Liver (tissue), 9 donors: ENCODE results near the gene DRG2. TPM values are rescaled to one million over a fixed set of nuclear protein-coding genes. Genes with fewer than 3 reads are reported as not detected.

Experiments
- DNase-seq: peaks from one replicate; pipeline ENCODE4 v3.0.0-alpha.2; 2017; ENCODE audit warnings: low spot score
- H3K27ac ChIP-seq, 2 donors: one replicate each; pipeline ENCODE4 v1.7.0; 2013; ENCODE audit warnings: inconsistent platforms in 2 of 2, low read length in 2 of 2, control low read depth in 1 of 2, low read depth in 1 of 2, mild to moderate bottlenecking in 1 of 2
- H3K27me3 ChIP-seq, 4 donors: one replicate each; pipeline versions ENCODE4 v1.6.1 to v1.7.0; 2013; ENCODE audit warnings: low read length in 3 of 4, inconsistent platforms in 1 of 4, mild to moderate bottlenecking in 1 of 4, moderate library complexity in 1 of 4; ENCODE audit not compliant: control insufficient read depth in 4 of 4, insufficient read depth in 4 of 4
- H3K36me3 ChIP-seq, 4 donors: one replicate each; pipeline versions ENCODE4 v1.6.1 to v1.7.0; 2013; ENCODE audit warnings: low read length in 3 of 4, mild to moderate bottlenecking in 3 of 4, low read depth in 1 of 4, moderate library complexity in 1 of 4; ENCODE audit not compliant: control insufficient read depth in 4 of 4, insufficient read depth in 3 of 4
- H3K4me1 ChIP-seq, 4 donors: one replicate each; pipeline versions ENCODE4 v1.6.1 to v1.7.0; 2013; ENCODE audit warnings: low read length in 3 of 4, mild to moderate bottlenecking in 3 of 4, moderate library complexity in 1 of 4; ENCODE audit not compliant: control insufficient read depth in 4 of 4, insufficient read depth in 4 of 4
- H3K4me3 ChIP-seq, 3 donors: one replicate each; pipeline versions ENCODE4 v1.6.1 to v1.7.0; 2013; ENCODE audit warnings: low read length in 3 of 3, control low read depth in 1 of 3, low read depth in 1 of 3, mild to moderate bottlenecking in 1 of 3
- H3K9ac ChIP-seq, 2 donors: one replicate each; pipeline ENCODE4 v1.7.0; 2013; ENCODE audit warnings: low read length in 2 of 2, mild to moderate bottlenecking in 2 of 2, moderate library complexity in 2 of 2, control low read depth in 1 of 2, low read depth in 1 of 2
- H3K9me3 ChIP-seq, 4 donors: one replicate each; pipeline versions ENCODE4 v1.6.1 to v1.7.0; 2013; ENCODE audit warnings: low read length in 3 of 4; ENCODE audit not compliant: control insufficient read depth in 4 of 4
- EGR1 ChIP-seq, 2 donors: IDR thresholded peaks; 2 replicates each; pipeline ENCODE4 v1.6.1; 2016 to 2018; ENCODE audit warnings: antibody characterized with exemption in 2 of 2, low read depth in 2 of 2
- FOXA1 ChIP-seq: IDR thresholded peaks from 2 replicates; pipeline ENCODE4 v1.6.1; 2016; ENCODE audit warnings: antibody characterized with exemption
- FOXA2 ChIP-seq: IDR thresholded peaks from 2 replicates; pipeline ENCODE4 v1.6.1; 2016; ENCODE audit warnings: antibody characterized with exemption
- GABPA ChIP-seq, 2 donors: IDR thresholded peaks in 1 of 2; conservative IDR thresholded peaks in 1 of 2; 2 replicates each; pipeline ENCODE4 v1.6.1; 2016; ENCODE audit warnings: antibody characterized with exemption in 2 of 2, mild to moderate bottlenecking in 1 of 2, moderate library complexity in 1 of 2
- HNF4A ChIP-seq, 2 donors: conservative IDR thresholded peaks; 2 replicates each; pipeline ENCODE4 v1.6.1; 2016; ENCODE audit warnings: antibody characterized with exemption in 2 of 2, mild to moderate bottlenecking in 2 of 2
- HNF4G ChIP-seq: IDR thresholded peaks from 2 replicates; pipeline ENCODE4 v1.6.1; 2016; ENCODE audit warnings: antibody characterized with exemption
- JUND ChIP-seq, 2 donors: IDR thresholded peaks; 2 replicates each; pipeline ENCODE4 v1.6.1; 2016; ENCODE audit warnings: antibody characterized with exemption in 2 of 2
- MAX ChIP-seq: IDR thresholded peaks from 2 replicates; pipeline ENCODE4 v1.6.1; 2016; ENCODE audit warnings: antibody characterized with exemption
- NR2F2 ChIP-seq: IDR thresholded peaks from 2 replicates; pipeline ENCODE4 v1.6.1; 2016; ENCODE audit warnings: antibody characterized with exemption
- RAD21 ChIP-seq, 2 donors: IDR thresholded peaks; 2 replicates each; pipeline ENCODE4 v1.6.1; 2016; ENCODE audit warnings: antibody characterized with exemption in 2 of 2, mild to moderate bottlenecking in 2 of 2
- RXRA ChIP-seq, 2 donors: IDR thresholded peaks; 2 replicates each; pipeline ENCODE4 v1.6.1; 2017 to 2018; ENCODE audit warnings: antibody characterized with exemption in 2 of 2, mild to moderate bottlenecking in 1 of 2
- SP1 ChIP-seq: IDR thresholded peaks from 2 replicates; pipeline ENCODE4 v1.6.1; 2018; ENCODE audit warnings: antibody characterized with exemption, mild to moderate bottlenecking
- TAF1 ChIP-seq: conservative IDR thresholded peaks from 2 replicates; pipeline ENCODE4 v1.6.1; 2016; ENCODE audit warnings: antibody characterized with exemption, mild to moderate bottlenecking
- YY1 ChIP-seq: IDR thresholded peaks from 2 replicates; pipeline ENCODE4 v1.6.1; 2016; ENCODE audit warnings: antibody characterized with exemption, mild to moderate bottlenecking
- ZBTB33 ChIP-seq: IDR thresholded peaks from 2 replicates; pipeline ENCODE4 v1.6.1; 2016; ENCODE audit warnings: antibody characterized with exemption
- WGBS: extraction: QIAGEN DNeasy Blood & Tissue Kit; methylation state at CpG from one replicate; pipeline ENCODE4 v1.1.7; 2013; 5-methylcytosine and 5-hydroxymethylcytosine counted together
- polyA plus RNA-seq, 2 donors: library from polyadenylated mRNA; stranded (reverse) in 1 of 2; unstranded in 1 of 2; fragments of 200-250 nt in 1 of 2; fragments of >200 nt in 1 of 2; fragmentation: Nextera tagmentation in 1 of 2; extraction: Ambion mirVana in 1 of 2; gene quantifications; one replicate each; pipeline versions ENCODE4 v1.2.1 to v1.2.3, GENCODE V29; 2013 to 2015
- total RNA-seq, 2 donors: library from RNA; depleted of rRNA; stranded (reverse); fragments of >200 nt; gene quantifications; one replicate each; pipeline ENCODE4 v1.2.3, GENCODE V29; 2014
- TF ChIP-seq, protein P1 (sequence below): IDR thresholded peaks from 2 replicates; pipeline ENCODE4 v1.6.1; 2016; ENCODE audit warnings: antibody characterized with exemption
- TF ChIP-seq, protein P2 (sequence below): fragments of 150-350 bp; IDR thresholded peaks from 2 replicates; pipeline ENCODE4 v1.5.1; 2017; ENCODE audit warnings: improper control_type of control experiment, low read depth, low read length; ENCODE audit not compliant: missing input control
- TF ChIP-seq, protein P3 (sequence below): IDR thresholded peaks from 2 replicates; pipeline ENCODE4 v1.6.1; 2016; ENCODE audit warnings: antibody characterized with exemption, mild to moderate bottlenecking
- donor health status: healthy.
- donor health status: healthy.
- donor health status: healthy.
- donor health status: healthy.
- donor health status: healthy.

The DRG2 gene, protein sequence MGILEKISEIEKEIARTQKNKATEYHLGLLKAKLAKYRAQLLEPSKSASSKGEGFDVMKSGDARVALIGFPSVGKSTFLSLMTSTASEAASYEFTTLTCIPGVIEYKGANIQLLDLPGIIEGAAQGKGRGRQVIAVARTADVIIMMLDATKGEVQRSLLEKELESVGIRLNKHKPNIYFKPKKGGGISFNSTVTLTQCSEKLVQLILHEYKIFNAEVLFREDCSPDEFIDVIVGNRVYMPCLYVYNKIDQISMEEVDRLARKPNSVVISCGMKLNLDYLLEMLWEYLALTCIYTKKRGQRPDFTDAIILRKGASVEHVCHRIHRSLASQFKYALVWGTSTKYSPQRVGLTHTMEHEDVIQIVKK
- total RNA-seq (10 to 100 TPM; 10.9 to 24.9 TPM), polyA plus RNA-seq (10 to 100 TPM; 17.0 to 20.2 TPM)

GRCh38 chr17:18087610-18088491 lies at the start of gene DRG2:
Gene DRG2, plus strand, starts transcription at chr17:18087948. Its CDS starts 76 bp downstream, at chr17:18088024.
- Histone ChIP-seq H3K36me3 (peaks cover 0 to 6% (median 3%) of the 10 kb centered on the region in 4 donors), H3K9ac (peak within 1 kb of the TSS; percentile 50 to 63), H3K4me3 (peak within 1 kb of the TSS; percentile 69 to 92 (median 92)), H3K27me3 (no peaks in the 10 kb centered on the region), H3K27ac (peak within 1 kb of the TSS; percentile 59 to 69), H3K4me1 (peaks cover 5 to 11% (median 9%) of the 10 kb centered on the region in 4 donors), H3K9me3 (no peaks in the 10 kb centered on the region)
- TF ChIP-seq FOXA1 (no peak), YY1 (peak; percentile 92), TAF1 (peak; percentile 65), RAD21 (IDR thresholded peaks at IDR 0.05) (peak; percentile 42 to 63), SP1 (peak; percentile 90), FOXA2 (peak; percentile 10), RXRA (IDR thresholded peaks at IDR 0.05) (peak; percentile 55 to 70), HNF4A (conservative IDR thresholded peaks at IDR 0.05) (peak; percentile 77 to 83), EGR1 (IDR thresholded peaks at IDR 0.05; ENCODE audit: low read depth in 2 of 2) (peak in 1 of 2 donors; percentile 49), ZBTB33 (peak; percentile 59), NR2F2 (peak; percentile 72), JUND (IDR thresholded peaks at IDR 0.05) (no peak), GABPA (IDR thresholded peaks at IDR 0.05 in 1 of 2, conservative IDR thresholded peaks at IDR 0.05 in 1 of 2) (peak; percentile 88 to 95), HNF4G (peak; percentile 22), MAX (peak; percentile 82)
- TF ChIP-seq, protein P1, sequence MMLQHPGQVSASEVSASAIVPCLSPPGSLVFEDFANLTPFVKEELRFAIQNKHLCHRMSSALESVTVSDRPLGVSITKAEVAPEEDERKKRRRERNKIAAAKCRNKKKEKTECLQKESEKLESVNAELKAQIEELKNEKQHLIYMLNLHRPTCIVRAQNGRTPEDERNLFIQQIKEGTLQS: peak; percentile 58
- TF ChIP-seq, protein P2, sequence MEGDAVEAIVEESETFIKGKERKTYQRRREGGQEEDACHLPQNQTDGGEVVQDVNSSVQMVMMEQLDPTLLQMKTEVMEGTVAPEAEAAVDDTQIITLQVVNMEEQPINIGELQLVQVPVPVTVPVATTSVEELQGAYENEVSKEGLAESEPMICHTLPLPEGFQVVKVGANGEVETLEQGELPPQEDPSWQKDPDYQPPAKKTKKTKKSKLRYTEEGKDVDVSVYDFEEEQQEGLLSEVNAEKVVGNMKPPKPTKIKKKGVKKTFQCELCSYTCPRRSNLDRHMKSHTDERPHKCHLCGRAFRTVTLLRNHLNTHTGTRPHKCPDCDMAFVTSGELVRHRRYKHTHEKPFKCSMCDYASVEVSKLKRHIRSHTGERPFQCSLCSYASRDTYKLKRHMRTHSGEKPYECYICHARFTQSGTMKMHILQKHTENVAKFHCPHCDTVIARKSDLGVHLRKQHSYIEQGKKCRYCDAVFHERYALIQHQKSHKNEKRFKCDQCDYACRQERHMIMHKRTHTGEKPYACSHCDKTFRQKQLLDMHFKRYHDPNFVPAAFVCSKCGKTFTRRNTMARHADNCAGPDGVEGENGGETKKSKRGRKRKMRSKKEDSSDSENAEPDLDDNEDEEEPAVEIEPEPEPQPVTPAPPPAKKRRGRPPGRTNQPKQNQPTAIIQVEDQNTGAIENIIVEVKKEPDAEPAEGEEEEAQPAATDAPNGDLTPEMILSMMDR: no peak
- TF ChIP-seq, protein P3, sequence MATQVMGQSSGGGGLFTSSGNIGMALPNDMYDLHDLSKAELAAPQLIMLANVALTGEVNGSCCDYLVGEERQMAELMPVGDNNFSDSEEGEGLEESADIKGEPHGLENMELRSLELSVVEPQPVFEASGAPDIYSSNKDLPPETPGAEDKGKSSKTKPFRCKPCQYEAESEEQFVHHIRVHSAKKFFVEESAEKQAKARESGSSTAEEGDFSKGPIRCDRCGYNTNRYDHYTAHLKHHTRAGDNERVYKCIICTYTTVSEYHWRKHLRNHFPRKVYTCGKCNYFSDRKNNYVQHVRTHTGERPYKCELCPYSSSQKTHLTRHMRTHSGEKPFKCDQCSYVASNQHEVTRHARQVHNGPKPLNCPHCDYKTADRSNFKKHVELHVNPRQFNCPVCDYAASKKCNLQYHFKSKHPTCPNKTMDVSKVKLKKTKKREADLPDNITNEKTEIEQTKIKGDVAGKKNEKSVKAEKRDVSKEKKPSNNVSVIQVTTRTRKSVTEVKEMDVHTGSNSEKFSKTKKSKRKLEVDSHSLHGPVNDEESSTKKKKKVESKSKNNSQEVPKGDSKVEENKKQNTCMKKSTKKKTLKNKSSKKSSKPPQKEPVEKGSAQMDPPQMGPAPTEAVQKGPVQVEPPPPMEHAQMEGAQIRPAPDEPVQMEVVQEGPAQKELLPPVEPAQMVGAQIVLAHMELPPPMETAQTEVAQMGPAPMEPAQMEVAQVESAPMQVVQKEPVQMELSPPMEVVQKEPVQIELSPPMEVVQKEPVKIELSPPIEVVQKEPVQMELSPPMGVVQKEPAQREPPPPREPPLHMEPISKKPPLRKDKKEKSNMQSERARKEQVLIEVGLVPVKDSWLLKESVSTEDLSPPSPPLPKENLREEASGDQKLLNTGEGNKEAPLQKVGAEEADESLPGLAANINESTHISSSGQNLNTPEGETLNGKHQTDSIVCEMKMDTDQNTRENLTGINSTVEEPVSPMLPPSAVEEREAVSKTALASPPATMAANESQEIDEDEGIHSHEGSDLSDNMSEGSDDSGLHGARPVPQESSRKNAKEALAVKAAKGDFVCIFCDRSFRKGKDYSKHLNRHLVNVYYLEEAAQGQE: peak; percentile 70
- under 1% methylated on average over 52 of the region's 52 CpGs for WGBS
- DNase-seq: peak; percentile 97
